DND-41 (cell line): ENCODE results near the gene TMC7.

Experiments used
- EZH2 ChIP-seq: IDR thresholded peaks from 3 replicates; pipeline ENCODE4 v1.6.1; 2012; ENCODE audit warnings: borderline replicate concordance, low read depth, mild to moderate bottlenecking, moderate library complexity, low read length, inconsistent platforms; ENCODE audit not compliant: severe bottlenecking
- TF ChIP-seq, protein P1 (sequence below): IDR thresholded peaks from 2 replicates; pipeline ENCODE4 v1.5.1; 2012; ENCODE audit warnings: borderline replicate concordance, low read length, moderate library complexity, mild to moderate bottlenecking; ENCODE audit not compliant: poor library complexity, severe bottlenecking; ENCODE audit errors: extremely low read depth

DNA sequence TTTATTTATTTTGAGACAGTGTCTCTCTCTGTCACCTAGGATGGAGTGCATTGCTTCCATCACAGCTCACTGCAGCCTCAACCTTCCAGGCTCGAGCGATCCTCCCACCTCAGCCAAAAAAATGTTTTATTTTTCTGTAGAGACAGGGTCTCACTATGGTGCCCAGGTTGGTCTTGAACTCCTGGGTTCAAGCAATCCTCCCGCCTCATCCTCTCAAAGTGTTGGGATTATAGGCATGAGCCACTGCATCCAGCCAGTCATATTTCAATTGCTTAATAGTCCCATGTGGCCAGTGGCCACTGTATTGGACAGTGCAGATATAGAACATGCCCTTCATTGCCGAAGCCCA is 15.3 kb downstream of the TMC7 start:
- TF ChIP-seq, protein P1, sequence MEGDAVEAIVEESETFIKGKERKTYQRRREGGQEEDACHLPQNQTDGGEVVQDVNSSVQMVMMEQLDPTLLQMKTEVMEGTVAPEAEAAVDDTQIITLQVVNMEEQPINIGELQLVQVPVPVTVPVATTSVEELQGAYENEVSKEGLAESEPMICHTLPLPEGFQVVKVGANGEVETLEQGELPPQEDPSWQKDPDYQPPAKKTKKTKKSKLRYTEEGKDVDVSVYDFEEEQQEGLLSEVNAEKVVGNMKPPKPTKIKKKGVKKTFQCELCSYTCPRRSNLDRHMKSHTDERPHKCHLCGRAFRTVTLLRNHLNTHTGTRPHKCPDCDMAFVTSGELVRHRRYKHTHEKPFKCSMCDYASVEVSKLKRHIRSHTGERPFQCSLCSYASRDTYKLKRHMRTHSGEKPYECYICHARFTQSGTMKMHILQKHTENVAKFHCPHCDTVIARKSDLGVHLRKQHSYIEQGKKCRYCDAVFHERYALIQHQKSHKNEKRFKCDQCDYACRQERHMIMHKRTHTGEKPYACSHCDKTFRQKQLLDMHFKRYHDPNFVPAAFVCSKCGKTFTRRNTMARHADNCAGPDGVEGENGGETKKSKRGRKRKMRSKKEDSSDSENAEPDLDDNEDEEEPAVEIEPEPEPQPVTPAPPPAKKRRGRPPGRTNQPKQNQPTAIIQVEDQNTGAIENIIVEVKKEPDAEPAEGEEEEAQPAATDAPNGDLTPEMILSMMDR = no peak
- no peak for TF ChIP-seq EZH2
